OCI-M2 (cell line): ENCODE results near the gene GORASP1.
"Not testable (repeated sequence)": the region's sequence is repeated elsewhere in the genome, so short reads cannot be mapped to it uniquely, and the experiment has no call there.

ENCODE experiments used
- DNase-seq: peaks from one replicate; lab custom pipeline; 2025; ENCODE audit not compliant: unreplicated experiment; lab: John Stamatoyannopoulos, UW

The GORASP1 gene

DNA sequence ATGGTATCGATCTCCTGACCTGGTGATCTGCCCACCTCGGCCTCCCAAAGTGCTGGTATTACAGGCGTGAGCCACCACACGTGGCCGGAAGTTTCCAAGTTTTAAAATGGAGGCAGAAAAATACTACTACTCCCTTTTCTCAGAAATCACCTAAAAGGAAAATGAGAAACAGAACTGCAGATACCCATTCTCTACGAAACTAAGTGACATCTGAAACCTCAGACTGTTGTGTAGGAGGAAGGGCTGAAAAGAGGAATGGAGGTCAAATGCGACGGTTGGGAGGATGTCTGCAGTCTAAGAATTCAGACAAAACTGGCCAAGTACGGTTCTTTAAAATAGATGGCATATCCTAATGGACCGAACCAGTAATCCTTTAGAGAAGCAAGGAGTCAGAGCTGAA lies 31.5 kb downstream of the GORASP1 start:
- DNase-seq, result no peak

DNA sequence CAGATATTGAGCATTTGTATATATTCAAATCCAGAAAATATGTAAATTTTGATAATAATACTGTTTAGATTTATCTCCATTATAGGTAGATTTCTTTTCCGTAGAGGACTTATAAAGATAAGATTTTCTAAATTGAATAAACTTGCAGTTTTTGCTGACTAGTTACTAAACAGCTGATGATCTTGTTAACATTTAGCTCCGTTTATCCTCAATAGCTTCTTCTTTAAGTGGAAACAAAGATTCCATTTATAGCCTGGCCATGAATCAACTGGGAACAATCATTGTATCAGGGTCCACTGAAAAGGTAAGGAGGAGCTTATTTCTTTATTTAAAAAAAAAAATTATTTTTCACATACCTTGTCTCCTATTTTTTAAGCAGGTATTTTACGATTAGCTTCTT lies 38.9 kb downstream of the GORASP1 start:
- no peak for DNase-seq

DNA sequence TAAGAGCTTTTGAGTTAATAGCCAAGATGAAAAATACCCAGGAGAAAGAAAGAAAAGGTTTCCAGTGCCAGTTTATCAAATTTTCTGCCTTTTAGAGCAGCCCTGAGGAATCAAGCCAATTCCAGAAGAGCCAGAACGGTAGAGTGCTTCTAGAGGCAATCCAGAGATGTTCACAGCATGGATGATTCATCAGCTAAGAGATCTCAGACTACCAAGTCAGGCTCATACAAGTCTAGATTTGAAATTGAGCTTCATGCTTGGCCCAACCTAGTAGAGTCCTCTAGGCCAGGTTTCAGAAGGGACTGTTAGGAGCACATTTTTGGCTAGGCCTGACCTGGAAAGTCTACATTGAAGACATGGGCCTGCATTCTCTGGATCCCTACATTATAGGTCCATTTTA lies 40.1 kb downstream of the GORASP1 start:
- no peak for DNase-seq

DNA sequence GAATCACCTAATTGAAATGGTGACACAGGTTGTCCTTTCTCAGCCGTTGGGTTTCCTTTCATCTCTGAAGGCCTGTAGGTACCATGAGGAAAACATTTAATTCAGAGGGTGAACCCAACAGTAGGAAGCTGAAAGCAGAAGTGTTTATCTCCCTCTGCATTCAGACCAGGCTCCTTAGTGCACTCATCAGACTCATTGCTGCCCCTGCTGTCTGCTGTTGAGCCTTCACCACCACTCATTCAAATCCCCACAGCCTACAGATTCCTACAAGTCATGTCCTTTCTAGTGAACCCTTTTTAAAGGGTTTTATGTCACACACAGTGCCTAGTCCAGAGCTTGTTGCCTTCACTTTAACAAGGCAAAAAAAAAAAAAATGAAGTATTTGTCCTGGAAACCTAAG lies 42.2 kb downstream of the GORASP1 start:
- no peak for DNase-seq

DNA sequence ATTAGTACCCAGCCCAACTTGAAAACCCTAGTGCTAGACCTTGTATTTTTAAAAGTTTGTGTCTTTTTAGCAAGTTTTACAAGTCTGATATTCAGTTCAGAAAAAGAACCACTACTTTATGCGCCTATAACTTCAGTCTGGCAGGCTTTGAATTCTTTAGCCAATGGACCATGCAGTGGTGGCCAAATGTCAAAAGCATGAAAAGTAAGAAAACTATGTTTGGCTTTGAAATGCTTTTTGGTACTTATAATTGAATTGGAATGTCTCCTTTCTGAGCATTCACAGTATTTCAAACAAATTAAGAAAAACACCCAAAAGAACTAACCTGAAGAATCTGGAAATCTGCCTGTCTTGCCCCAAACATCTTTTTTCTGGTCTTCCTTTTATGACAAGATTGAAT lies 42.8 kb downstream of the GORASP1 start:
- no peak for DNase-seq

DNA sequence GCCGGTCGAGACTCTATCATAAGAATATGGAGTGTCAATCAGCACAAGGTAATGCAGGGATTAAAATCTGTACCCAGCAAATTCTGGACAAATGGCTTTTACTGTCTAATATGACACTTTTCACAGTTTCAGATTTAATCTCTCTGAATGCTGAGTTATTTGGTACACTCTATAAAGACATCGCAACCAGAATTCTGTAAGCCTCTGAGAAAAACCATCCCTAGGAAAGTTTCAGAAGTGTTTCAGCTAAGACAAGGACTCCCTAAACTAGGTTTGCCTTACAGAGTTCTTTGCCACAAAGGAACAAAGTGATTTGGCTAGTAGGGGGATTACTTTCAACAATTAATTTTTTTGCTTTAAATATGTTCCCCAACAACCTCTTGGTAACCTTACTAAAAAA lies 44.3 kb downstream of the GORASP1 start:
- DNase-seq, result no peak

DNA sequence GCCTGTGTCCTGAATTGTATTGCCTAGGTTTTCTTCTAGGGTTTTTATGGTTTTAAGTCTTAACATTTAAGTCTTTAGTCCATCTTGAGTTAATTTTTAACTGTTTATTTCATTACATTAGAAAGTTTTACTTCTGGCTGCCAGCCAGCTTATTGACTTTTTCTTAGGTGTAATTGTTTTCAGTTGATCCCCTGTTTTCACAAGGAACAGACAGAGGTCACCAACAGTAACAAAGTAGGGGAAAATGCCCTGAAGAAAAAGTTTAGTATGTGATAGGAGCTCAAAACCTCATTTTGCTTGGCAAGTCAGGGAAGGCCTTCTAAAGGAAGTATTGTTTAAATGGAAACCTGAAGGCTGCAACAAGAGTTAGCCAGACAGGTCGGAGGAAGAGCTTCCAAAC lies 45.2 kb downstream of the GORASP1 start:
- no peak for DNase-seq

DNA sequence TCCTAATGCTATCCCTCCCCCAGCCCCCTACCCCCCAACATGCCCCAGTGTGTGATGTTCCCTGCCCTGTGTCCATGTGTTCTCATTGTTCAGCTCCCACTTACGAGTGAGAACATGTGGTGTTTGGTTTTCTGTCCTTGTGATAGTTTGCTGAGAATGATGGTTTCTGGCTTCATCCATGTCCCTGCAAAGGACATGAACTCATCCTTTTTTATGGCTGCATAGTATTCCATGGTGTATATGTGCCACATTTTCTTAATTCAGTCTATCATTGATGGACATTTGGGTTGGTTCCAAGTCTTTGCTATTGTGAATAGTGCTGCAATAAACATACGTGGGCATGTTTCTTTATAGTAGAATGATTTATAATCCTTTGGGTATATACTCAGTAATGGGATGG lies 46.2 kb downstream of the GORASP1 start:
- DNase-seq, result not testable (repeated sequence)

DNA sequence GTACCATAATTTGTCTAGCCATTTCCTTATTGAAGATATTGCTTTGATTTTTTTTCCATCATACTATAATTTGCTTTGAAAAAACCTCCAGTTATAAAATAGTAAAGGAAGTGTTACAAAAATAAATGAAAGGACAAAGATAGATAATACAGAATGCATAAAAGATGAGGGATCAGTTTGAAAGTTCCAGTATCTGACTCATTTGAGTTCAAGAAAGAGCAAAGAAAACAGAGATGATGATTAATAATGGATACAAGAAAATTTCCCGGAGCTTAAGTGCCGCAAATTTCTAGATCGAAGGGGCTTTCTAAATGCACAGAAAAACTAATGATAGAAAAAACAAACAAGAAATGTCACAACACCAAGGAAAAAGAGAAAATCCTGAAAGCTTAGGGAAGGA lies 51.3 kb downstream of the GORASP1 start:
- no peak for DNase-seq

DNA sequence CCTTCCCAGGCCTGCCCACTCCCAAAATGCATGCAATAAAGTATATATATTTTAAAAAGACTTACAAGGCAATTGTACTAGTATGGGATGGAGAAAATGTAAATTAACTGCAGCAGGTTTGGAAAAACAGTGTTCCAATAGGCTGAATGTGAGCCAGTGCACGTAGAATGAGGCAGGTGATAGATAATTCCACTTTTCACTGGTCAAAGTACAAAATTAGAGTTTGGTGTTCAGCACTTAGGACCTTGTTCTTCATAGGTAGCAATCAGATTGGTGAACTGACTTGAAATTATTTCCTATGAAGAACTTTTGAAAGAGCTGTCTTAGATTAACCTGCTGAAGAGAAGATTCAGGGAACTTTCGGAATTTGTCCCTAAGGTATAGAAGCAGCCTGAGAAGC lies 53.7 kb downstream of the GORASP1 start:
- no peak for DNase-seq

DNA sequence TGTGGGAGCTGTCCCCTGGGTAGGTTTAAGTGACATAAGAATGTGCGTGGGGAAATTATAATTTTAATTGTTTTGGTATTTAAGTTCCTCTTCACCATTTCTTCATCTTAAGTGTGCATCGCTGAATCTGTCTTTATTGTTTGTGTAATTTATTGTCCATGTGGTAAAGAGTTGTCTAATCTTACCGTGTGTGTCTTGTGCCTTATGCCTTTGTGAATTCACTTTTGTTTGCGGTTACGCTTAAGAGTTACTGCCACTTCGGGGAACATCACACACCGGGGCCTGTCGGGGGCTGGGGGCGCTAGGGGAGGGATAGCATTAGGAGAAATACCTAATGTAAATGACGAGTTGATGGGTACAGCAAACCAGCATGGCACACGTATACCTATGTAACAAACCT lies 54.8 kb downstream of the GORASP1 start:
- no peak for DNase-seq

DNA sequence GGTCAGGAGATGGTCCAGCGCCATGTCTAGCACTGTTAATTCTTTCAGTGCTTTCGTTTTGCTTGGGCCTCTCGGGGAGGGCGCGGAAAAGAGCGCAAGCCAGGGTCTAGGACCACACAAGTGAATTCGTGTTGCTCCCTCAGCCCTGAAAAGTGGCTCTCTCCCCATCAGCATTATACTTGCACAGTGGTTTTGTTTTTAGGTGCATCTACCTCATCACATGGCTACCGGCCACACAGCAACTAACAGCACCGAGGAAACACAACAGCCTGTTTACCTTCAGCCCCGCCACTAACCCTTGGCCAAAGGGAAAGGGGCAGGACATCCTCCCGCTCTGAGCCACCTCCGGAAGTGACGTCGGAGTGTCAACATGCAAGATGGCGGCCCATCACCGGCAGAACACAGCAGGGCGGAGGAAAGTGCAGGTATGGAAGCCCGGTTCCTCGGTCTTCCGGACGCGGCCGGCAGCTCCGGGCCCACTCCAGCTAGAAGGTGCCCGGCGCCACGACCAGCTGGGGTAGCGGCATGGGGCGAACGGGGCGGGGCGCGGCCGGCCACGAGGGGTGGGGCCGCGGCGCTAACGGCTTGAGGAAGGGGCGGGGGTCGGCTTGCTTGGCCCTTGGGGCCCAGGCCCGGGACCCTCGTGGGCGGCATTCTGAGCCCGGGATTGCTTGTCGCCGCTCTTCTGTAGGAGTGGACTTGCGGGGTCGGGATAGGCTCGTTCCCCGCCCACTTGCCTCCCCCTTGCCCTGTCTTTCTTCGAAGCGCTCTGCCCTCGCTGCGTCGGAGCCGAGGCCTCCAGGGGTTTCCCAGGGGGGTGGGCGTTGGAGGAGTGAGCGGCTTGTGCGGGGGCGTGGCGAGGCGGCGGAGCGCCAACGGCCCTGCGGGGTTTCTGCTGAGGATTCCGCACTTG lies 55.5 kb downstream of the GORASP1 start, which contains the start of the genes SCN11A and WDR48:
Gene SCN11A, minus strand, starts transcription at position 296 of the 913 bp plus-strand sequence. CDS start 101,582 bp downstream, outside the sequence.
Gene WDR48, plus strand, starts transcription at position 368 of the 913 bp plus-strand sequence. Its CDS starts 10 bp downstream, at position 378.
- DNase-seq, result peak; percentile 55

DNA sequence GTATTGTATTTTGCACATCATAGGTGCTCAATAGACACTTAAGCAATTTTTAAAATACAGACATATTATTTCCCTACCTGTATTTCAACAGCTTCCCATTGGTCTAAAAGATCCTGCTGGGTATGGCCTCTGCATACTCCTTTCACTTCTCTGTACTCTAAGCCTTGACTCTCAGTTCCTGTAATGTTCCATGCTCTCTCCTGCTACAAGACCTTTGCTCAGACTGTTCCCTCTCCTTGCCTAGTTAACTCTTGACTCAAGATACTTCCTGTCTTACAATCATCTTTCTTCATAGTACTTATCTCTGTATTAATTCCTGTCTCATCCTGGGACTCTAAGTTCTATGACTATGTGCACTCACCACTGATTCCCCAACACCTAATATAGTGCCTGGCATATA lies 57.4 kb downstream of the GORASP1 start:
- no peak for DNase-seq
